GM18873 (cell line): ENCODE data around the gene NKD2.
"Not testable (repeated sequence)": the region's sequence is repeated elsewhere in the genome, so short reads cannot be mapped to it uniquely, and the experiment has no call there.

Experiments used
- ATAC-seq: cut with Tn5 transposase; IDR thresholded peaks from one replicate; pipeline ENCODE4 v1.9.1; 2021; ENCODE audit warnings: mild to moderate bottlenecking, moderate library complexity, moderate number of reproducible peaks; ENCODE audit not compliant: unreplicated experiment, low FRiP score

The NKD2 gene

DNA sequence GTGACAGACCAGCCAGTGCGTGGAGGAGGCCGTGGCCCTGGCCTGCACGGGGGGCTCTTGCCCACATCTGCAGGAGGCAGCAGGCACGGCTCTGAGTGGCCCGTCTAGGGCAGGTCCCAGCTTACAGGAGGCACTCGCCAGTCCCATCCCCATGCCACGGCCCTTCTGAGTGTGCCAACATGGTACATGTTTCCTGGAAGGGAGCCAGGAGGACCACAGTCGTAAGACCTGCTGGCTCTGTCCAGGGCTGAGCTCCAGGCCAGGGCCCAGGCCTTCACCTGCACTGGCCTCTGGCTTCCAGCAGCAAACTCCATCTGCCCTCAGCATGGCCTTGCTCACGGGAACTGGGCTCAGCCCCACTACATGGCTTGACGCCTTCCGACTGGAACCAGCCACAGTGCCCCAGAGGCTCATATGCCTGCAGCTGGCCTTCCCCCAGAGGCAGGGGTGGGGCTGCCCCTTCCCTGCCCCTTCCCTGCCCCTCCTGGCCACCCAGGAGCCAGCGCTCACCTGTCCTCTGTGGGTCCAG lies 3.8 kb downstream of the NKD2 start:
- ATAC-seq: no peak

DNA sequence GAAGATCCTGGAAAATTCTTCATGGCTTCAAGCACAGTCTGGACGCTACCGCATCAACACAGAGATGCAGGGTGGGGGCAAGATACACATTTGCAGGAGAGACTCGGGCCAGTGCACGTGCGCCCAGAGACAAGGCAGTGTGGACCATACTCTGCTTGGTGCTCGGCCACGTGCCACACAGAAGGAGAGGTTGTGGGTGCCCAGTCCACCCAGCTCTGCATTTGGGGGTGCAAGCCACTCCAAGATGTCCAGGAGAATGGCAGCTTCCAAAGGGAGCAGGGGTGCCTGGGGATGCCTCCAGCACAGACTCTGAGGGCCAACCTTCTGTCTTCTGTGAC lies 4.3 kb downstream of the NKD2 start:
- no peak for ATAC-seq

DNA sequence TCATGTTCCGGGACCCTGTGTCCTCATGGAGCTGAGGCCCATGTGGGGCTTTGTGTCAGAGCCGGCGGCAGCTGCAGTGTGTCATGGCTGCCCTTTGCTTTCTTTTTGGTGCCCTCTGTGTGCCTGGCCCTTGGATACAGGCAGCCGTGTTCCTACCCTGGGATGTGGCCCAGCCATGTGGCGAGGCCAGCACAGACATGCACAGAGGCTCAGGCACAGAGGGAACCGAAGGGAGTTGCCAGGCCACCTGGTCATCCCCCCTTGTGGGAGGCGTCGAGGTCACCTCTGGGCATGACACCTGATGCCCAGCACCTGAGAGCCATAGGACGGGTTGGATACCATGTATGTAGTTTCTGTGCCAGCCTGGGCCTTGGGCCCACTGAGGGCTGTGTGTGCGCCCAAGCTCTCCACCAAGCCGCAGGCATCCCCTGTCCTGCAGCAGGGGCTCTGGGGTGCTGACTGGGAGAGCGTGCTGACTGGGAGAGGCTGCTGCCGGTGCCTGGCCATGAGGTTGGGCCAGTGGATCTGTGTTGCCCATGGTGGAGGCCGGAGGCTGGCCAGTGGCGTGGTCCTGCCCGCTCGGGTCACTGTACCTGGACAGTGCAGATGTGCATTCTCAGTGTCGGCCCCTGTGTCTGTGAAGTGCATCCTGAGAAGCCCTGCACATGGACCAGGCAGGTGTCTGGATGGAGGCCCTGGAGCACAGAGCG lies 4.8 kb downstream of the NKD2 start:
- no peak for ATAC-seq

DNA sequence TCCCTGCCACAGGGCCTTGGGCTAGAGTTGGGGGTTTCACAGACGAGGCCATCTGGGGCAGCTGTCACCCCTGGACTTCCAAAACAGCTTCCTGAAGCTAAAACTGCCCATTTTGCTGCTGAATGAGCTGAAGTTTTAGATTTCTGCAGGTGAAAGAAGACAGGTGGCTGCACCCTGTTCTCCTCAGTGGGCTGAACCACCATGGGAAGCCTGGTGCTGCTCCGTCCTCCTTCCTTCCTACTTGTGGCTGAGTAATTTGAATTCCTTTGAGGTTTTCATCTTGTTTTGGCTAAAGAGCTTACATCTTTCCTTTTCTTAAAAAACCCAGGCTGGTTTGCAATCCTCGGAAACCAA lies 5.3 kb downstream of the NKD2 start:
- no peak for ATAC-seq

DNA sequence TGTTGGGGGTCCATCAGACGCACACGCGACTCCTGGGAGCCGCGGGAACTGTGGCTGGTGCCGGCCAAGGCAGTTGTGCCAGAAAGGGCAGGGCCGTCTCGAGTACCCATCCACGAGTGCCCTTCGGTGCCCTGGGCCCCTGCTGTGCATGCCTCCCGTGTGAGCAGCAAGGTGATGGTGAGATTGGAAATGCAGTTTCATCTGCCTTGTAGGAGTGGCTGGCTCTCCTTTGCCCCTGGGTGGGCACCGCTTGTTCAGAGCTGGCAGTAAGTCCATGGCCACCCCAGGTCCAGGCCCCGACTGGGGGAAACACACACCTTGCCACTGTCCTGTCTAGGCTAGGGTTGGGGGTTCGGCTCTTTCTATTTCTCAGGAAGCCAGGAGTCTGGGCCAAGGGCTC lies 5.7 kb downstream of the NKD2 start:
- no peak for ATAC-seq

DNA sequence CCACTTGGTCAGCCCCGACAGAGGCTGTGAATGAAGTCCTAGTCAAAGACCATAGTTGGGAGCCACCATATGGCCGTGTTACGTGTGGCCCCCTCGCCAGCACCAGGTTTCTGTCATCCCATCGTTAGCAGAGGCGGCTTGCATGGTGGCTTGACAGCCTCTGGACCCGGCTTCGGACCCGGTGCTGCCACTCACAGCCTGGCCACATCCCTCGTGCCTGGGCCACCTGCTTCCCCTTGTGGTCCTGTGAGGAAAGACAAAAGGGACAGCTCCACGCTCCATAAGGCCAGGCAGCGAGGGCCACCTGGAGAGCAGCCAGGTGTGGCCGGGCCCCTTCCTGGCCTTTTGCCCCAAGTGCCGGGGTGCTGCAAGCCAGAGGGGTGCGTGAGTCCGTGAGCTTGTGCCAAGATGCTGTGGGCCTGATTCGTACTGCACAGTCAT lies 6.2 kb downstream of the NKD2 start:
- ATAC-seq: no peak

DNA sequence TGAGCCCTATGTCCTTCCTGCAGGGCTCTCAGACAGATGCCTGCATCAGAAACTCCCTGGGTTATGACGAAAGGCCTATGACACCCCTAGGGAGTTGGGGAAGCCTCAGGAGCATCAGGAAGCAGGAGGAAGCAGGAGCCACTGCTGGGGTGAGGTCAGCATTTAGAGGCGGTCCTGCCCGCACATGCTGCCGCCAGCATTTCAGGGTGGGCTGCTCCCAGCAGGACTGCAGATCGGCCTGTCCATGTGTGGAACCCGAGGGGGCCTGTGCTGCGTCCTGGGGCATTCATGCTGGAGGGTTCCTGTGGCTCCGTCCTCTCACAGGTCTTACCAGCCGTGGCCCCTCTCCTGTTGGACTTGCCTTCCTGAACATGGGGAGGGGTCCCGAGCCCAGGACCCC lies 6.9 kb downstream of the NKD2 start:
- ATAC-seq: no peak

DNA sequence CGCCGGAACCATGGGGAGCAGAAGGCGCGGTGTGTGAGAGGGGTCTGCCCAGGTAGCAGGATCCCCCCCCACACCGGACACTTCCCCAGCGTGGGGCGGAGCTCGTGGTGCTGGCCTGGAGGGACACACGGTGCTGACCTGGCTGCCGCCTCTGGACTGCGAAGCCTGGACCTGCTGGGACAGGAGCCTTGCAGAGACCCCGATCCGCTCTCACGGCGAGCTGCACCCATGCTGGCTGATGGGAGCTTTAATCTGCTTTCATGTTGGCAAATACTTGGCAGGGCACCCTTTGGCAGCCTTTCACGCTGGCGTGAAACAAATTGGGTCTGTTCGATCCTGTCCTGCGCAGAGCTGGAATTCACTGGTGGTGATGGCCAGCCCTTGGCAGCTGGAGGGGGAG lies 7.4 kb downstream of the NKD2 start:
- no peak for ATAC-seq

DNA sequence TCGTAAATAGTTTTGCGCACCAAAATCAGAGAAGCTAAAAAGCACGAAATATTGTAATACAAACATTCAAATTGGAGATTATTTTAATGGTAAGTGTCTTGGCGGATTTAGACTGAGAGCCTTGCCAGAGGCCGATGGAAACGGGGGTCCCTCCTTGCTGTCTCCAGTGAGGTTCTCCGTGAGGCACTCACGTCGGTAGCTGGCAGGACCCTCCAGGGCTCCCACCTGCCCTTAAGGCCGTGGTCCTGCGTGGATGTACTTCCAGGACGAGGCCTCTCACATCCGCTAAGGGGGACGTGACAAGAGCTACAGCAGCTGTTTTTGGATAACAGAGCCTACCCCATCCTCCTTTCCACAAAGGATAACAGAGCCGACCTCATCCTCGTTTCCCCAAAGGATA lies 7.9 kb downstream of the NKD2 start:
- ATAC-seq: no peak

DNA sequence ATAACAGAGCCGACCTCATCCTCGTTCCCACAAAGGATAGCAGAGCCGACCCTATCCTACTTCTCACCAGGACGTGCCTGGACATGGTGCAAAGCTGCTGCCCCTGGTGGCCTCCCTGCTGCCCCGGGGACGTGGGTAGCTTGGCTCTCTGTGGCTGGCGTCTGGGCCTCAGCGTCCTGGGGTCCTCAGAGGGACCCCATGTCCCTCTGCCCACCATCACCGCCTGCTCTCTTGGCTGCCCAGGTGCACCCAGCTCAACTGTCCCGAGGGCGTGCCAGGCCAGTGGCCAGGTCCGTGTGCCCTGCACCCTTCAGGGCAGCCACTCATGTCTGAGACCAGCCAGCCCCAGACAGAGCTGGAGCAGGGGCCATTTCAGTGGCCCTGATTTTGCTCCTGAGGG lies 8.5 kb downstream of the NKD2 start:
- no peak for ATAC-seq

DNA sequence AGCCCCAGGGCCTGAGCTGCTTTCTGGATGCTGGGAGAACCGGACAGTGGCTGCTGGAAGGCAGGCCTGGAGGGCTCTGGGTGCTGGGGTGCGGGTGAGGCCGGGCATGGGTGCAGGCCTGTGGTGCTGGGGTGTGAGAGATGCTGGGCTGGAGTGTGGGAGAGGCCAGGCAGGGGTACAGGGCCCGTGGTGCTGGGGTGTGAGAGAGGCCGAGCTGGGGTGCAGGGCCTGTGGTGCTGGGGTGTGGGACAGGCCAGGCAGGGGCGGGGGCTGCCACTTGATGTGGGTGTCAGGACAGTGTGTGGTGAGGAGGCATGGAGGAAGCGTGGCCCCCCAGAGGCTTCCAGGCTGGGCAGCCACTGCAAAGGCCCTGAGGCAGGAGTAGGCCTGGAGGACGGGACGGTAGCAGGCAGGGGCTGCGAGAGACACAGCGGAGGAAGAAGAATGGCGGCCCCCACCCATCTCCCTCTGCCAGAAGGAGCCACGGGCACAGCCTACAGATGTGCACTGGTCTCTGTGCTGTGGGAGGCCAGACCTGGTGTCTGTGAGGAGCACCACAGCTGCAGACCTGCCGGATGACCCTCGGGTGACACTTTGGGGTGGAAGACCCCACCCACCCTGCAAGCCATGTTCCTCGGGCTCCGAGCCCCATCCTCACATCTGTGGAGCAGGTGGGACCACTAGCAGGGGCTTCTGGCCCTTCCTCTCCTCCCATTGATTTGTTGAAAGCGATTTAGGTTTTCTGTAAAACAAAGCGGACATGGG lies 9.3 kb downstream of the NKD2 start:
- ATAC-seq: no peak

DNA sequence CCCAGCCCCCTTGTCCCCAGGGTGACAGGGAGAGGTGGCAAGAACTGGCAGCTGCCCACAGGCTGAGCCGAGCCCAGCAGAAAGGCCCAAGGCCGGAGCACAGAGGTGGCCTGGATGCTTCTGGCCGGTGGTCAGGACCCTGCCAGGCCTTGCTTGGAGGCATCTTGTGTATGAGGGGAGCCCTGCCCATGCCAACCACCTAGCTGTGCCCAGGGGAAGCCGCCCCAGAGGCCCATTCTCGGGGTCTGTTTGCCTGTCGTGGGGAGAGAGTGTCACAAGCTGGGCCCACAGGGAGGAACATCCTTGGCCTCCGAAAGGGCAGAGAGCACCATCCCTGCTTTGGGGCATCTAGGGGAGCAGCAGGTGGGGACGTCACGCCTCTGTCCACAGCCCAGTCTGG lies 10.0 kb downstream of the NKD2 start:
- ATAC-seq: no peak

DNA sequence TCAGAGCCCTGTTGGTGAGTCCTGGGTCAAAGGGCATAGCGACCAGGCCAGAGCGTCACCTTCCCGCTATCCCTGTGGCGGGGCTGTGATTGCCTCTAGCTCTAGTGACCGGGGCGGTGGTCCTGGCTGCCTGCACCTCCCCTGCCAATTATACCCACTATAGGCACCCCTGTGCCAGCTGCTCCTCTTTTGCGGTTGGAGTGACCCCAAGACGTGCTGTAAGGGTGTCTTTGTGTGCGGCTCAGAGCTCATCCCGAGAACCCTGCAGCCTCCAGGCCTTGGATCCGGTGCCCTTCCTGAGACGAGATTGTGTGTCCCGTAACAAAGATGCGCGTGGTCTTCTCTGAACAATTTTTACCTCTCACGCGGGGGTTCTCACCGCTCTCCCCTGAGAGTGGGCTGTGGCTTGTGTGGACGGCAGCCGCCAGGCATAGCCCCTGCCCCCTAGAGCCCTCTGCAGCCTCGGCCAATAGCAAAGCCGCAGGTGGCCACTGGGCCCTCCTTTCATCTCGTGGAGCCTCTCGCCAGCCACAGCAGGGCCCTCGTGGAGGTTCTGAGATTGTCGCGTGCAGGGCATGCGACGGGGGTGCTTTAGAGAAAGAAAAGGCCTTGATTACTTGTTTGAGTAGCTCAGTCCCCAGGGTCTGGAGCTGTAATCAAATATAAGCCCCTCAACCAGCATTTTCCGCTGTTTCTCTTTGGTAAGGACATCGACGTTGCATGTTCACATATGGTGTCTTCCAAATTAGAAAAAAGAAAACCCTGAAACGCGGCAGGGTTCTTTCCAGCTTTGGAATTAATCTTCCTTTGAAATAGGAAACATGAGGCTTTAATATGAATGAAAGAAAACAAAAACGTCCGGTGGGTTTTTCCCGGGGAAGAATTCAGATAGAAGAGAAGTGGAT lies 10.7 kb downstream of the NKD2 start:
- no peak for ATAC-seq

DNA sequence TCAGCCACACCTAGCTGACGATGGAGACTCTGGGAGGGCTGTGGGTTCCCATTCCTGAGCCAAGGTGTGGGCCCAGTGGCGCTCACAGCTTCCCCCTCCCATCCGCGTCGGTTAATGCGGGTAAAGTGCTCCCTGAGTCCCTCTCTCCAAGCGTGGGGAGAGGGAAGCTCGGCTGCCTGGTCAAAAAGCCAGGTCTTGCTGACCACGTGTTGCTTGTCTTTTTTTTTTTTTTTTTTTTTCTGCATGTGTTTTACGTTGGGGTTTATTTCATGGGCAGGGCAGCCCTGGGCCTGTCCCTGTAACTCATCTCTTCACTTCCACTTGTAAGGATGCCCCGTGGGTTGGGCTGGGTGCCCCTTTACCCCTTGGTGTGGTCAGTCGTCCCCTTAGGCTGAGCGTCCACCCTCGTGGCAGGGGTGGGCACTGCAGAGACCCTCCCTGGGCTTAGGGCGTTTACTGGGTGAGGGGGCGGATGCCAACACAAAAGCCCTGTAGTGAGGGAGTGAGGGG lies 11.9 kb downstream of the NKD2 start:
- ATAC-seq: no peak

DNA sequence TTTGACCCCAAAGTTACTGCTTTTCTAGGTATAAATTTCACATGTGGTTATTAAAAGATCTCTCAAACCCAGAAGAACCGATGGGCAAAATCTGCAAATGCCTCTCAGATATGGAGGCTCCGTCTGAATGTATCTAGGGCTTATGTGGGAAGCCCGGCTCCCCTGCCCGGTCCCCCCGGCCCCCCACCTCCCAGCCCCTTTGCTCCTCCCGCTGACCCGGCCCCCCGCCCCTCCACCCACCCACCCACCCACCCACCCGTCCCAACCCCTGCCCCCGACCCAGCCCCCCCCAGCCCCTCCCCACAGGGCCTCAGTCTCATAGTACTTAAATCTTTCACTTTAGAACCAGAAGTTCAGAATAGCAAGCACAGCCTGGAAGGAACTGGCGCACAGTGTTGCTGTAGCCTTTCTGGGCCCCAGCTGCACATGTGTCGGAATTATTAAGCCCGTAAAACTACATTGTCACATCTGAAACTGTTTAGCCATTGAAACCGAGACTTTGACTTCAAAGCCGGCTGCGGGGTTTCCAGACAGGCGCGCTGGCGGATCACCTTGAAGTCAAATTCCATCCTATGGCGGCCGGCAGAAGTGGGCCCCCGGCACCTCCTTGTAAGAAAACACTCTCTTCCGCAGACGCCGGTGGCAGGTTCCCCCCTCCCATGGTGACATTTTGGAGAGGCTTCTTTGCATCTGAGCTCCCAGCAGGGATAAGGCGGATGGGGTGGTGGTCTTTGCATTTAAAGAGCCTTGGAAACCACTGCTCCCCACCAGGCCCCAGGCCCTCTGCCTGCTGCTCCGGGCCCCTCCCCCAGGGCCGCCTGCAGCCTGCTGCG lies 12.8 kb downstream of the NKD2 start:
- no peak for ATAC-seq

DNA sequence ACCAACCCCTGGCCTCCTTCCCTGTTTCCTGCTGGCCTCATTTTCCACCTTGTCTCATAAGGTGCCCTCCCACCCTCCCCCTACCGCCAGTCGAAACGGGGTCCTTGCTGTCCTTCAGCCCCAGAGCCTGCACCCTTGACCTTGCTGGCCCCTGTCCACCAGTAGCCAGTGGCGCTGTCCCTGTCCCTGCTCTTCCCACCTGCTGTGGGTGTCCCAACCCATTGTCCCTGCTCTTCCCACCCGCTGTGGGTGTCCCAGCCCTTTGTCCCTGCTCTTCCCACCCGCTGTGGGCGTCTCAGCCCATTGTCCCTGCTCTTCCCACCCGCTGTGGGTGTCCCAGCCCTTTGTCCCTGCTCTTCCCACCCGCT lies 13.4 kb downstream of the NKD2 start:
- not testable (repeated sequence) for ATAC-seq

DNA sequence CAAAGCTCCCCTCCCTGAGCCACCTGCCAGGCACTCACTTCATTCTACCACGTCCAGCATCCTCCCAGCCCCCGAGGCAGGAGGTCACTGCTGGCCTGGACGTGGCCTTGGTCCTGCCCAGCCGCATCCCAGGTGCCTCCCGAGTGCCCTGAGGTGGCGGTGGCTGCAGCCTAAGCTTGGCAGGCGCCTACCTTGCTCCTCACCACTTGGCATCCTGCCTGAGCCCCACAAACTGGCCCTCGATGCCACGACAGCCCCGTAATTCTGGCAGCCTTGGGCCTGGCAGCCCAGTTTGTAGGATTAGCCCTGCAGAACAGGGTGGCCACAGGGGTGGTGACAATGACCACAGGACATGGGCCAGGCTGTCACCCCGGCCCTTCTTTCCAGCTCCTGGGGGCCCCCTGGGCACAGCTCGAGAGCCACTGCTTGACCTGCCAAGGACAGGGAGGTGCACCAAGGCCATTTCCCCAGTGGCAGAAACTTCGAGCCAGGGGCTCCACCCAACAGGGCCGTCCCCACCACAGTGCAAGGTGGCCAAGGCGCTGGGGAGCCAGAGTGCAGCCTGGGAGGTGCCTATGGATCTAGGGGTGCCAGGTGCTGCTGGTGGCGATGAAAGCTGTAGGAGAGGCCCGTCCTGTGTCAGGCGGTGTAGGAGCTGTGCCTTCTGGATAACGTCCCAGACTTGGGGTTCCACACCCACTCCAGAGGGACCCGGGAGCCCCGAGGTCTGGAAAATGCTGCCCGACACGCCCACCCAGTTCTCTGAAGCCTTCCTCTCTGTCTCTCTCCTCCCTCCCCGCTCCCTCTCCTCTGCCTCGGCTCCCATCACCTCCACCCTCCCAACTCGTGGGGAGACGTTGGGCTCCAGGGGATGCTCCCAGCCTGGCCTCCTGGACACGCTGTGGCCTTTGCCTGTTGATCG lies 18.4 kb downstream of the NKD2 start:
- no peak for ATAC-seq

DNA sequence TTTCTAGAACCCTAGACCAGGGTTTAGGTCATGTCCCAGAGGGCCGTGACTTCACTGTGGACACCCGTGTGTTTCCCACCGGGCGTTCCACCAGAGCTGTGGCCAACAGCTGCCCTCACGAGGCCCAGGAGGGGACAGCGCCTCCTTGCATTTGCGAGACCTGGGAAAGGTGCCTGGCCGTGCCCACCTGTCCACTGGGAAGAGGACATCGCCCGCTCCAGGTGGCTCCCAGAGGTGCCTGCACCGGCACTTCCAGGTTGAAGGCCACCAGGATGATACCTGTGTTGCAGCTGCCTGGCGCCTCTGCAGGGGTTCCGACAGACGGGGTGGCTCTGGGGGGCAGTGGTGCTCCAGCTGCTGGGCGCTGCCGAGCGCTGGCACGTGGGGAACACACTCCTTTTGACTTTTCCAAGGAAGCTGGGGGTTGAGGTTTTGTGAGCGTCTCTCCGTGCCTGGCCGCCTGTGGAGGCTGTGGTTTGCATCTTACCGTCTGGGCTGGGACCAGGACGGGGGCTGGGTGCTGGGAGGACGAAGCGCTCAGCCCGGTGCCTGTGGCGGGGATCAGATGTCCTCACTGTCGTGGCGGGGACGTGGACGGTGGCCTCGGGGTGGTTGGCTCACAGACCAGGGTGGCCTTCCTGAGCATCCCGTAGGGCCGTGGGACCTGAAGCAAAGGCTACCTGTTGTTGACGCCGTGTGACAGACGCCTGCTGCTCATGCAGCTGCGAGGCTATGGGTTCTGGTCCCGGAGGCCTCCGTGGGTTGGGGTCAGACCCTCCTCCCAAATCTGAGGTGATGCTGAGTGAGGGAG lies 19.2 kb downstream of the NKD2 start:
- ATAC-seq: no peak
